ENCODE results near the gene DENND4A.

DNA sequence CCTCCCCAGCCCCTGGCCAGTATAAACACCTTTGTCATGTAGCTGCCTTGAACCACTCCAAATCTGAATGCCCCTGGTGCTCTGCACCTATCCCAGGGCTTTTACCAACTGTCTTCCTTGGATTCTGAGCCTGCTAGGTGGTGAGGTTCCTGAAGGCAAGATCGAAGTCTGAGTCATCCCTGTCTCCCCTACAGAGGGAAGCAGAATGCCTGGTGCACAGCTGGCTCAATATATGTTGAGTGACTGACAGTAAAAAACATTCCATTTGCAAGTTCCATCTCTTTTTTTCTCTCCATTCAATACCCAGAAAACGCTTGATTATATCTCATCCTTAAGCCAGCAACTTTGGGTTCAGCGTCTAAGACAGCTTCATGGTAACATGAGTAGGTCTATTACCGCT, 145.6 kb downstream of the DENND4A start:
- TF ChIP-seq CTCF (IDR thresholded peaks at IDR 0.05; ENCODE audit: borderline replicate concordance, extremely low read depth, low read length, poor library complexity, severe bottlenecking) (no peak), EZH2 (IDR thresholded peaks at IDR 0.05; ENCODE audit: borderline replicate concordance, low read depth, low read length, severe bottlenecking) (no peak)
